Endothelial cell of umbilical vein (primary cell): ENCODE data around the gene SIRT5.

ENCODE experiments used
- CTCF ChIP-seq, 2 donors: IDR thresholded peaks; 1 replicate in 1 of 2; 2 replicates in 1 of 2; pipeline ENCODE4 v1.5.1; 2011; ENCODE audit warnings: low read length in 2 of 2, mild to moderate bottlenecking in 2 of 2, moderate library complexity in 2 of 2, control low read depth in 1 of 2, inconsistent platforms in 1 of 2, low read depth in 1 of 2; ENCODE audit not compliant: insufficient read depth in 1 of 2; ENCODE audit errors: extremely low read depth in 1 of 2
- EZH2 ChIP-seq: IDR thresholded peaks from 2 replicates; pipeline ENCODE4 v1.6.1; 2012; ENCODE audit warnings: borderline replicate concordance, low read depth, mild to moderate bottlenecking, moderate library complexity, low read length, inconsistent platforms; ENCODE audit not compliant: severe bottlenecking
- GATA2 ChIP-seq: IDR thresholded peaks from 2 replicates; pipeline ENCODE4 v1.7.0; 2011; ENCODE audit warnings: low read depth, mild to moderate bottlenecking, moderate library complexity, mixed read lengths, low read length; ENCODE audit not compliant: insufficient read length, insufficient read depth
- POLR2A ChIP-seq: IDR thresholded peaks from 2 replicates; pipeline ENCODE4 v1.6.1; 2012; ENCODE audit warnings: low read depth, mild to moderate bottlenecking, control low read depth, low read length
- POLR2AphosphoS5 ChIP-seq: IDR thresholded peaks from 2 replicates; pipeline ENCODE4 v1.6.1; 2012; ENCODE audit warnings: low read depth, mild to moderate bottlenecking, control low read depth, low read length, moderate library complexity; ENCODE audit not compliant: insufficient read depth

GRCh38 chr6:13648850-13649249, 74.4 kb downstream of the SIRT5 start:
- TF ChIP-seq CTCF (IDR thresholded peaks at IDR 0.05; ENCODE audit: extremely low read depth in 1 of 2, insufficient read depth in 1 of 2, low read depth in 1 of 2, low read length in 2 of 2), result no peak
- TF ChIP-seq POLR2AphosphoS5, result no peak
- TF ChIP-seq EZH2, result no peak
- TF ChIP-seq POLR2A, result no peak
- no peak for TF ChIP-seq GATA2
